OCI-LY1 (cell line): ENCODE measurements around the gene CLDN20.
"Not testable (repeated sequence)": the region's sequence is repeated elsewhere in the genome, so short reads cannot be mapped to it uniquely, and the experiment has no call there.

Source experiments
- H2AFZ ChIP-seq: fragments of 200-600 bp; sonication (generic), shearing (Covaris generic); 2 replicates; pipeline ENCODE4 v1.6.0; 2014; ENCODE audit warnings: antibody characterized with exemption, mild to moderate bottlenecking, low read length
- H3F3A ChIP-seq: fragments of 200-600 bp; sonication (generic), shearing (Covaris generic); 2 replicates; pipeline ENCODE4 v1.6.0; 2014; ENCODE audit warnings: mild to moderate bottlenecking, antibody characterized with exemption, low read length, moderate library complexity; ENCODE audit not compliant: insufficient read depth
- H3K27ac ChIP-seq: fragments of 200-600 bp; sonication (generic); 2 replicates; pipeline ENCODE4 v1.5.1; 2014; ENCODE audit warnings: low read length, mixed run types, mild to moderate bottlenecking, low read depth; ENCODE audit not compliant: poor library complexity, severe bottlenecking
- H3K27me3 ChIP-seq: fragments of 200-600 bp; sonication (generic); 2 replicates; pipeline ENCODE4 v1.6.0; 2014; ENCODE audit warnings: antibody characterized with exemption, mild to moderate bottlenecking, low read length, moderate library complexity; ENCODE audit not compliant: insufficient read depth
- H3K36me3 ChIP-seq: fragments of 200-600 bp; sonication (generic); 2 replicates; pipeline ENCODE4 v1.6.1; 2014; ENCODE audit warnings: mild to moderate bottlenecking, antibody characterized with exemption, low read length, moderate library complexity, mixed read lengths; ENCODE audit not compliant: insufficient read depth
- H3K4me1 ChIP-seq: fragments of 200-600 bp; sonication (generic); 2 replicates; pipeline ENCODE4 v1.5.1; 2014; ENCODE audit warnings: mild to moderate bottlenecking, low read length, moderate library complexity; ENCODE audit not compliant: insufficient read depth, severe bottlenecking
- H3K4me2 ChIP-seq: fragments of 200-600 bp; sonication (generic), shearing (Covaris generic); 2 replicates; pipeline ENCODE4 v1.6.1; 2014; ENCODE audit warnings: low read length
- H3K4me3 ChIP-seq: fragments of 200-600 bp; sonication (generic); 2 replicates; pipeline ENCODE4 v1.5.1; 2014; ENCODE audit warnings: low read length, low read depth, mild to moderate bottlenecking, mixed read lengths; ENCODE audit not compliant: poor library complexity, severe bottlenecking
- H3K79me2 ChIP-seq: fragments of 200-600 bp; shearing (Covaris generic); 2 replicates; pipeline ENCODE4 v1.6.1; 2016; ENCODE audit warnings: mixed run types, low read length, mixed read lengths; ENCODE audit not compliant: insufficient read depth
- H3K9ac ChIP-seq: fragments of 200-600 bp; sonication (generic), shearing (Covaris generic); 2 replicates; pipeline ENCODE4 v1.6.1; 2014; ENCODE audit warnings: mild to moderate bottlenecking, low read length, mixed read lengths
- H3K9me2 ChIP-seq: fragments of 200-600 bp; sonication (generic), shearing (Covaris generic); 2 replicates; pipeline ENCODE4 v1.6.1; 2014; ENCODE audit warnings: low read depth, mild to moderate bottlenecking, low read length, mixed read lengths
- H3K9me3 ChIP-seq: fragments of 200-600 bp; shearing (Covaris generic); 2 replicates; pipeline ENCODE4 v1.6.1; 2014; ENCODE audit warnings: low read length, mixed read lengths
- H4K20me1 ChIP-seq: fragments of 200-600 bp; sonication (generic), shearing (Covaris generic); 2 replicates; pipeline ENCODE4 v1.6.0; 2016; ENCODE audit warnings: mild to moderate bottlenecking, low read length; ENCODE audit not compliant: insufficient read depth
- CTCF ChIP-seq: fragments of 200-600 bp; sonication (generic), shearing (Covaris generic); IDR thresholded peaks from 2 replicates; pipeline ENCODE4 v1.5.1; 2017; ENCODE audit warnings: mild to moderate bottlenecking, antibody characterized with exemption, low read length, moderate library complexity, mixed read lengths
- EZH2 ChIP-seq: fragments of 200-600 bp; sonication (generic), shearing (Covaris generic); IDR thresholded peaks from 2 replicates; pipeline ENCODE4 v1.8.0; 2017; ENCODE audit warnings: borderline replicate concordance, mixed run types, mild to moderate bottlenecking, antibody characterized with exemption, low read length, moderate library complexity, mixed read lengths

Gene CLDN20

GRCh38 chr6:155311086-155311485, 47.3 kb downstream of the CLDN20 start:
- Histone ChIP-seq H3K27ac (no peak overlapping the region), H4K20me1 (no peaks in the 10 kb centered on the region), H3K9ac (no peak overlapping the region), H3K79me2 (peaks cover 11% of the 10 kb centered on the region), H3K9me3 (no peaks in the 10 kb centered on the region), H3K4me1 (peaks cover 26% of the 10 kb centered on the region), H3K9me2 (no peaks in the 10 kb centered on the region), H3K4me2 (no peak overlapping the region), H3K27me3 (no peaks in the 10 kb centered on the region), H3K4me3 (no peak overlapping the region), H3K36me3 (peaks cover 65% of the 10 kb centered on the region), H3F3A (peaks cover 4% of the 10 kb centered on the region; the same call in 1 of the 2 replicates), H2AFZ (no peak overlapping the region)
- TF ChIP-seq CTCF (no peak), EZH2 (no peak)

- Histone ChIP-seq H3K9me3 (no peaks in the 10 kb centered on the region), H3K79me2 (peaks cover 11% of the 10 kb centered on the region), H3K27me3 (no peaks in the 10 kb centered on the region), H3K4me3 (no peak overlapping the region), H2AFZ (no peak overlapping the region), H3K9ac (no peak overlapping the region), H3K27ac (no peak overlapping the region), H3K4me2 (no peak overlapping the region), H3F3A (no peaks in the 10 kb centered on the region), H4K20me1 (no peaks in the 10 kb centered on the region), H3K36me3 (peaks cover 60% of the 10 kb centered on the region), H3K4me1 (peaks cover 27% of the 10 kb centered on the region), H3K9me2 (no peaks in the 10 kb centered on the region)
- no peak for TF ChIP-seq CTCF
These were observed 47.8 kb downstream of the CLDN20 start for GRCh38 chr6:155311583-155311982.

GRCh38 chr6:155312950-155313349, 49.1 kb downstream of the CLDN20 start:
- H4K20me1 ChIP-seq, H3F3A ChIP-seq, H3K9me3 ChIP-seq, H2AFZ ChIP-seq, H3K9me2 ChIP-seq, H3K27me3 ChIP-seq, H3K27ac ChIP-seq: not testable (repeated sequence)
- Histone ChIP-seq H3K4me1 (peaks cover 27% of the 10 kb centered on the region), H3K4me3 (peak overlapping the region; percentile 83), H3K36me3 (peaks cover 46% of the 10 kb centered on the region), H3K9ac (peak overlapping the region; percentile 93), H3K4me2 (peak overlapping the region; percentile 67), H3K79me2 (peaks cover 11% of the 10 kb centered on the region)

GRCh38 chr6:155313602-155314091, 49.8 kb downstream of the CLDN20 start:
- peak overlapping the region; percentile 93 for H3K9ac ChIP-seq
- H3K4me3 ChIP-seq, result peak overlapping the region; percentile 83
- peaks cover 27% of the 10 kb centered on the region for H3K4me1 ChIP-seq
- H3K79me2 ChIP-seq, result peaks cover 11% of the 10 kb centered on the region
- H4K20me1 ChIP-seq, result no peaks in the 10 kb centered on the region
- no peaks in the 10 kb centered on the region for H3K27me3 ChIP-seq
- H3F3A ChIP-seq, result no peaks in the 10 kb centered on the region
- H3K9me3 ChIP-seq, result no peaks in the 10 kb centered on the region
- H2AFZ ChIP-seq, result no peak overlapping the region
- peak overlapping the region; percentile 49 for H3K27ac ChIP-seq
- peak overlapping the region; percentile 67 for H3K4me2 ChIP-seq
- peaks cover 41% of the 10 kb centered on the region for H3K36me3 ChIP-seq
- no peaks in the 10 kb centered on the region for H3K9me2 ChIP-seq
- TF ChIP-seq EZH2, result no peak
- no peak for TF ChIP-seq CTCF
